ENCODE results near the gene ARHGEF6. TPM values are rescaled to one million over a fixed set of nuclear protein-coding genes. Genes with fewer than 3 reads are reported as not detected.

ARHGEF6 gene
- total and polyA plus RNA-seq, 3 donors from 2014 or later, result 5.7 to 7.0 (median 6.8) TPM

DNA sequence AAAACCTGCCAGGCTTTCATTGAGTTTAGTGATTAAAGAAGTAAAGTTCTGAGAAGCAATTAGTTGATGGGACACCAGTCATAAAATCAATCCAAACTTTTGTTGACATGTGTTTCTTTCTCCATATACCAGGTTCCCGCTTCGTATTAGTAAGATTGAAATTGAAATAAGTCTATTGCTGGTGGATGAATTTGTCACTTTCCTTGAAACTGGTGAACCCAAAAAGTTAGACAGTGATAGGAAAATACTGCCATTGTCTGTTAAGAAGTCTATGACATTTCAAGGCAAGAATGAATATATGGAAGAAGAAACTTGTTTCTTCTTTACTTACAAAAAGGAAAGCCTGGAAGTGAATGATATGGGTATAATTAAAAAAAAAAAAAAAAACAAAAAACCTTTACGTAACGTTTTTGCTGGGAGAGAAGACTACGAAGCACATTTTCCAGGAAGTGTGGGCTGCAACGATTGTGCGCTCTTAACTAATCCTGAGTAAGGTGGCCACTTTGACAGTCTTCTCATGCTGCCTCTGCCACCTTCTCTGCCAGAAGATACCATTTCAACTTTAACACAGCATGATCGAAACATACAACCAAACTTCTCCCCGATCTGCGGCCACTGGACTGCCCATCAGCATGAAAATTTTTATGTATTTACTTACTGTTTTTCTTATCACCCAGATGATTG is 132.9 kb downstream of the ARHGEF6 start, which contains the start of gene CD40LG:
TSS of gene CD40LG (plus strand) at position 482 of the 684 bp plus-strand sequence. CDS start at position 573, 91 bp downstream.
- Histone ChIP-seq H3K9me3 (no peaks in the 10 kb centered on the region), H3K27me3 (no peaks in the 10 kb centered on the region), H3K27ac (no peak within 1 kb of the TSS), H3K4me1 (no peaks in the 10 kb centered on the region), H3K36me3 (ENCODE audit: low read depth, missing control alignments) (no peaks in the 10 kb centered on the region), H3K4me3 (no peak within 1 kb of the TSS)
- intact Hi-C loops (cut with DNase I; ENCODE audit: low total_unique reads), result no loop called here
- TF ChIP-seq, protein P1, sequence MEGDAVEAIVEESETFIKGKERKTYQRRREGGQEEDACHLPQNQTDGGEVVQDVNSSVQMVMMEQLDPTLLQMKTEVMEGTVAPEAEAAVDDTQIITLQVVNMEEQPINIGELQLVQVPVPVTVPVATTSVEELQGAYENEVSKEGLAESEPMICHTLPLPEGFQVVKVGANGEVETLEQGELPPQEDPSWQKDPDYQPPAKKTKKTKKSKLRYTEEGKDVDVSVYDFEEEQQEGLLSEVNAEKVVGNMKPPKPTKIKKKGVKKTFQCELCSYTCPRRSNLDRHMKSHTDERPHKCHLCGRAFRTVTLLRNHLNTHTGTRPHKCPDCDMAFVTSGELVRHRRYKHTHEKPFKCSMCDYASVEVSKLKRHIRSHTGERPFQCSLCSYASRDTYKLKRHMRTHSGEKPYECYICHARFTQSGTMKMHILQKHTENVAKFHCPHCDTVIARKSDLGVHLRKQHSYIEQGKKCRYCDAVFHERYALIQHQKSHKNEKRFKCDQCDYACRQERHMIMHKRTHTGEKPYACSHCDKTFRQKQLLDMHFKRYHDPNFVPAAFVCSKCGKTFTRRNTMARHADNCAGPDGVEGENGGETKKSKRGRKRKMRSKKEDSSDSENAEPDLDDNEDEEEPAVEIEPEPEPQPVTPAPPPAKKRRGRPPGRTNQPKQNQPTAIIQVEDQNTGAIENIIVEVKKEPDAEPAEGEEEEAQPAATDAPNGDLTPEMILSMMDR (IDR thresholded peaks at IDR 0.05), result no peak
- no peak for TF ChIP-seq POLR2A (IDR thresholded peaks at IDR 0.05)
- DNase-seq, result no peak
- WGBS, 2 donors, result 90 to 91% methylated on average over 10 of the region's 10 CpGs

DNA sequence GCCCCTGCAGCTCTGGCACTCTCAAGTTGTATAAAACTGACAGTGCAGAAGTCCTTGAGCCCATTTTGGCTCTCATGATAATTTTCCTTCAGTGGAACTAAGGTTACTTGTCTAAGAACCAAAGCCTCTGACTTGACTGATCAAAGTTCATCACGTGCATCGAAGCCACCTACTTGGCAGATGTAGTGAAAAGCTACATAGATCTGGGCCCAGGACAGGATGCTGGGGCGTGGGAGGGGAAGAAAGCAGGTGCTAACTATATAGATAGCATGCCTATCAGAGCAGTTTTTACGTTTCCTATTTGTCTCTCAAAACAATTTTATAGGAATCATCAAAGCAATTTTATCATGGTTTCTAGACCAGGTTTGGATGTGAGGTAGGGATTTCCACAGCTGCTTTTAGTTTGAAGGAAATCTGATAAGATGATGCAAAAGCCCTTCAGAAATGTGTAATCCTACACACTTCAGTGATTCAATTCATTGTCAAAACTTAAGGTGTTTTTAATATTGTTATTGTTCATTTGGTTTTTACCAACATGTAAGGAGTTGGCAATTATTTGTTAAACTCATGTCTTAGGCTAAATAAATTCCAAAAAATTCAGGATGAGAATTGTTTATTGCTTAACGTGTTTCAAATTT is 134.0 kb downstream of the ARHGEF6 start:
- no peaks in the 10 kb centered on the region for H3K27me3 ChIP-seq
- intact Hi-C loops (cut with DNase I; ENCODE audit: low total_unique reads), result no loop called here
- H3K36me3 ChIP-seq (ENCODE audit: low read depth, missing control alignments), result no peaks in the 10 kb centered on the region
- WGBS, 2 donors, result 68% methylated on average over 4 to 5 of the region's 5 CpGs
- H3K4me3 ChIP-seq, result no peak overlapping the region
- TF ChIP-seq, protein P1 (IDR thresholded peaks at IDR 0.05), result no peak
- no peak for TF ChIP-seq POLR2A (IDR thresholded peaks at IDR 0.05)
- no peaks in the 10 kb centered on the region for H3K4me1 ChIP-seq
- H3K27ac ChIP-seq, result no peak overlapping the region
- no peak for DNase-seq
- H3K9me3 ChIP-seq, result no peaks in the 10 kb centered on the region

DNA sequence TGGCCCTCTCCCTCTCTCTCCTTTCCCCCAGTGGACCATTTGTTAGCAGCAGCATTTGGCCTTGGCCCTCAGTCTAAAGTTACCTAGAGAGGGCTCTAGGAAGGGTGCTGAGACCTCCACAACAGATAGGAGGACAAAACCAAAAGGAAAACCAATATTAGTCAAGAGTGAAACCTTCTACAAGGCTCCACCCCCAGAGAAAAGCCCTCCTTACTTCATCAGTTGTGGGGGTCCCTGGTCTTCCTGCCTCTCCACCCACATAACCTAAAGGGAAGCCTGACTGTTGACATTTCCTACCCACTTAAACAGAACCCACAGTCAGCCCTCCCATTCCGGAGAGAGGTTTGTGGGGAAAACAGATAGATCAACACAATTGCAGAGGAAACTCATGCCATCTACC is 137.5 kb downstream of the ARHGEF6 start:
- TF ChIP-seq, protein P1 (IDR thresholded peaks at IDR 0.05), result no peak
- no peak for TF ChIP-seq POLR2A (IDR thresholded peaks at IDR 0.05)
- no peak for DNase-seq
- intact Hi-C loops (cut with DNase I; ENCODE audit: low total_unique reads), result no loop called here
- H3K27me3 ChIP-seq, result no peaks in the 10 kb centered on the region
- no peaks in the 10 kb centered on the region for H3K4me1 ChIP-seq
- H3K27ac ChIP-seq, result no peak overlapping the region
- H3K4me3 ChIP-seq, result no peak overlapping the region
- 71% methylated on average over 1 of the region's 1 CpG; no CpG with 5 or more reads in 1 of the 2 donors for WGBS, 2 donors
- no peaks in the 10 kb centered on the region for H3K36me3 ChIP-seq (ENCODE audit: low read depth, missing control alignments)
- no peaks in the 10 kb centered on the region for H3K9me3 ChIP-seq

DNA sequence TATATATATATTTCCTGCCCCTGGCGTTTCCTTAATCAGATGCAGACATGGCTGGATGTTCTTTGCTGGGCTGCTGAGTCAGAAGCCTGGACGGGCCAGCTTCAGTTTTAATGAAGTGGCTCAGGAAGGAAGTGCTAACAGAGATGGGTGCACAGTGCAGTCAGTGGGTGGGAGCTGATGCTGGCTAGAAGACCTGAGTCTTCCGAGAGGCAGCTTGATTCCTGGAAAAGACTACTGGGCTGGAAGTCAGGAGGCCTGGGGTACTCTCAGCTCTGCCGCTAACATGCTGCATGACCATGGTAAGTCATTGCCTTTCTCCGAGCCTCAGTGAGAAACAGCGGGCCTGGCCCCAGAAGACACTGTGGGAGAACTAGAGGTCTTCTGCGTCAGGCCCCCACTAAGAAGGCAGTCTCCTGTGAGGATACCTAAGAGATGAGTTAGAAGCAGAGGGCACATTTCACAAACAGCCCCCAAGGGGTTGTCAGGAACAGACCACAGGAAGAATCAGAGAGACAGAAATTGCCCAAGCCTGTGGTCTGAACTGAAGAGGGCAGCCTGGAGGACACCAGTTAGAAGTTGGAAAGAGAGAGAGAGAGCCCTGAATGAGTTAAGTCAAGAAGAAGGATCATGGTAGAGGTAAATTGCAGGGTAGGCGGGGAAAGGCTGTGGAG is 141.1 kb downstream of the ARHGEF6 start:
- Histone ChIP-seq H3K27me3 (no peaks in the 10 kb centered on the region), H3K4me3 (no peak overlapping the region), H3K36me3 (ENCODE audit: low read depth, missing control alignments) (no peaks in the 10 kb centered on the region), H3K27ac (no peak overlapping the region), H3K9me3 (no peaks in the 10 kb centered on the region), H3K4me1 (no peaks in the 10 kb centered on the region)
- WGBS, 2 donors, result 55 to 84% methylated on average over 3 to 8 of the region's 8 CpGs
- no peak for DNase-seq
- TF ChIP-seq, protein P1 (IDR thresholded peaks at IDR 0.05), result no peak
- TF ChIP-seq POLR2A (IDR thresholded peaks at IDR 0.05), result no peak
- intact Hi-C loops (cut with DNase I; ENCODE audit: low total_unique reads), result no loop called here
